Amygdala (tissue), 56 donors: ENCODE results near the gene HLA-DPB1.
"Not testable (repeated sequence)": the region's sequence is repeated elsewhere in the genome, so short reads cannot be mapped to it uniquely, and the experiment has no call there.

Experiments used
- DNase-seq, 56 donors: peaks; one replicate each; lab custom pipeline; 2025; lab: John Stamatoyannopoulos, UW

Gene HLA-DPB1

DNA sequence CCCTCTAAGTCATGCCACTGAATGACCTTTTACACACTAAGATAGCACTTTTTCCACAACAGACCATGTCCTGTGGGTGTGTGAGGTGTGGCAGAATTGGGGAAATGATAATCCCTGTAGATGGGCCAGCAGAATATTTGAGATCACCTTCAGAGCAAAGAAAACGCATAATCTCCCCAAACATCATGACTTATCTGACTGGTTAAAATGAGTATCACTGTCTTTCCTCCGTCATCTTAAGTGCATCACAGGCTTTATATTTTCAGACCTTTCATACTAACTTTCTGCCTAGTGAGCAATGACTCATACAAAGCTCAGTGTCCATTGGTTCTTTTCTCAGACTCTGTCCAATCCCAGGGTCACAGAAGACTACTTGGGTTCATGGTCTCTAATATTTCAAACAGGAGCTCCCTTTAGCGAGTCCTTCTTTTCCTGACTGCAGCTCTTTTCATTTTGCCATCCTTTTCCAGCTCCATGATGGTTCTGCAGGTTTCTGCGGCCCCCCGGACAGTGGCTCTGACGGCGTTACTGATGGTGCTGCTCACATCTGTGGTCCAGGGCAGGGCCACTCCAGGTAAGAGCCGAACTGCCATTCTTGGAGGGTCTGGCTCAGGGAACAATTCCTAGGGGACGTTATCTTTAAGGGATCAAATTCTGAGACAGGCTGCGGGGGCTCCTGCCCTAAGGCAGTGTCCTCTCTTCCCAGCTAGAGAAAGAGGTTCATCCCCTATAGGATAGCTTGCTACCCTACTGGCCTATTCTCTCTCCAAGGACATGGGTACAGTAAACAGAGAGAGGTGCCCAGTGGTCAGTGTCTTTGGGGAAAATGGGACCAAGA lies at the start of gene HLA-DPB1:
TSS of gene HLA-DPB1 (plus strand) at position 423 of the 838 bp plus-strand sequence. CDS start at position 475, 52 bp downstream.
- DNase-seq: peak in 2 of 56 donors; percentile 11 to 36

DNA sequence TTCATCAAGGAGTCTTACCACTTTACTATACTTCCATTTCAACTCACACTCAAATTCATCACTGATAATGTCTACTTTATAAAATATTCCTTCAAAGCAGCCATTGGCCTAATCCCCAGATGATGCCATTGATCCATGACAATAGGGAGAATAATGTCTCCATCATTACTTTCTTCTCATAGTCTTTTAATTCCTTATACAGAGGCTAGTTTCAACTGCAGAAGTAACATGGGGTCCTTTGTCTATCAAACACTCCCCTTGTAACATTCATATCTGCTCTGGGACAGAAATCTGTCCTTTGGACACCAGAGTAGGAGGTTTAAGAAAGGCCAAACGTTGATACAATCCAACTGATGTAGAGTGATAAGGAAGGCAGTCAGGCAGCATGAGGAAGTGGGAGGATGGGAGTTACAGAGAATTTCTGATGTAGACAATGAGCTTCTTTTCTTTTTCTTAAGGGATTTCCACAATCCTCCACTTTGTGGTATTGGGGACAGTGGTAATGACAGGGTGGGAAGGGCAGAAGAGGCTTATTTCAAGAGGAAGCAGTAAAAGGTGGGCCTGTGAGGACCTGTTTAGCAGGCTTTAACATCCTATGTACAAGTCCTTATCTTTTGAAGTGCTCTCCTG lies 47.5 kb upstream of the HLA-DPB1 start:
- no peak for DNase-seq

DNA sequence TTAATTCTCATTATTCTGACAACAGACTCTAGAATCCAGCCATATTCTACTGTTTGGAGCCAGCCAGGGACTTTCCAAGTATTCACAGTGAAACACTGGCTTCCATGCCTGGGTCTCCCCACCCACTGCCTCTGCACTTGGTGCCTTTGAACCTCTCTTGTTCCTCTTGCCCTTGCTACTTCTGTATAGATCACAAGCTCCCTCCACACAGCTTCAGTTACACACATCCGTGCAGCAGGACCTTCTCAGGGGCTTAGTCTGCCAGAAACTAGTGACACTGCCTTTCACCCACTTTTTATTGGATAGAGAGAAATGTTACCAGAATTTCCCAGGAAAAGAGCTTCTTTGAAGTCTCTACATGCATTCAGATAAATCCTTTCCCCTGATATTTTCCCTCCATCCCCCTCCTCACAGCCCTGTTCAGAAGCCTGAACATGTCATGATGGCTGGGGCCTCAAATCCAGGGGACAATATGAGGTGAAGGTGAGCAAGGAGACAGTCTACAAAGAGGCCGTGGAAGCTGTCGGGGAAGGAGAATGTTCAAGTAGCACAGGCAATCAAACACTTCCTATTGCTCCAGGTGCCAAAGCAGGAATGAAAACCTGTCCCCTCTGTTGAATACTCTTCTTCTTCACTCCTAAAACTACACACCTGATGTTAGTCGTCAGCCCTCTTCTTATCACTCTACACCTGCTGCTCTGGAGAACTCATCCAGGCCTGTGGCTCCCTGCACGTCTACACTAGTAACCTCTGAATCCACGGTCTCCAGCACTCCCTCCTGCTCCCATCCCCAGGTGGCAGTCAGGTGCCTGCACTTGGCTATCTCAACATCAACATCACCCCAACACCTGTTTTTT lies 46.2 kb upstream of the HLA-DPB1 start:
- peak in 11 of 56 donors; percentile 12 to 49 (median 27) for DNase-seq

DNA sequence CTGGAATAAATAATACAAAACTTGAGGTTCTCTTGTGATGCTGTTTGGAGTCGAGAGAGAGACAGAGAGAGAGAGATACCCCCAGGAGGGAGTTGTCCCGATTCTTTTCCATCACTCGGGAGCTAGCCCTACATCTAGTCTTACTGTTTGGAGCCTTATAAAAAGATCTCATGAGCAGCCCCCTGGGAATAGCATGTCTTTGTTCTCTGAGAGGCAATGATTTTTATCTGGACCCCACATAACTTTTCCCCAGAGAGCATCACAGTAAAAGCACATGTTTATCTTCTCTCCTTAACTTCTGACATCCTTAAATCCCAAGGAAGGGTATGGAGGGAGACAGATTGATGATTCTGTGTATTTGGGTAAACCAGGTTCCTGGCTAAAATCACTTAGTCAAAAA lies 45.5 kb upstream of the HLA-DPB1 start:
- no peak for DNase-seq

DNA sequence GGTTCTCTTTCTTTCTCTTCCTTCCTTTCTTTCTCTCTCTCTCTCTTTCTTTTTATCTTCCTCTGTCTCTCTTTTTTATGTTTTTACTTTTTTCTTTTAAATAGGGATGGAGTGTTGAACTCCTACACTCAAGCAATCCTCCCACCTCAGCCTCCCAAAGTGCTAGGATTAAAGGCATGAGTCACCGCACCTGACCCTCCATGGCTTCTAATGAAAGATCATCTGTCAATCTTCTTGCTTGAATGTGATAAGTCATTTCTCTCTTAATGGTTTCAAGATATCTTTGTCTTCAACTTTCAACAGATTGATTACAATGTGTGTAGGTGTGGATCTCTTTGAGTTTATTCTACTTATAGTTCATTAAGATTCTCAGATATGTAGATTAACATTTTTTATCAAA lies 41.2 kb upstream of the HLA-DPB1 start:
- DNase-seq: no peak

DNA sequence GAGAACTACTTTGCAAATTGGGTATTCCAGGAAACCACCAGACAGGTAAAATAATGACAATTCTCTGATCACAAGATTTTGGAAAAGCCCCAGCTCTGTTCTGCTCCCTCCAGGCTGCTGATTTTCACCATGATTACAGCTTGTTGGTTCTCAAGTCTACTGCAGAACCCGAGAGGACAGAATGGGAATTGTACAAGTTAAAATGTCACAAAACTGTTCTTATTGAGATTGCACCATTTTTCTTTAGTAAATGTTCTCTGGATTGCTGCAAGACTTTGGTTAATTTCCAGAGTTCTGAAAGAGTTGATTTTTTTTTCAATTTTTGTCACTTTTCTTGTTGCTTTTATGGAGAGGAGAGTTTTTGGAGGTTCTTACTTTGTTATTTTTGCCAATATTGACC lies 39.3 kb upstream of the HLA-DPB1 start:
- no peak for DNase-seq

DNA sequence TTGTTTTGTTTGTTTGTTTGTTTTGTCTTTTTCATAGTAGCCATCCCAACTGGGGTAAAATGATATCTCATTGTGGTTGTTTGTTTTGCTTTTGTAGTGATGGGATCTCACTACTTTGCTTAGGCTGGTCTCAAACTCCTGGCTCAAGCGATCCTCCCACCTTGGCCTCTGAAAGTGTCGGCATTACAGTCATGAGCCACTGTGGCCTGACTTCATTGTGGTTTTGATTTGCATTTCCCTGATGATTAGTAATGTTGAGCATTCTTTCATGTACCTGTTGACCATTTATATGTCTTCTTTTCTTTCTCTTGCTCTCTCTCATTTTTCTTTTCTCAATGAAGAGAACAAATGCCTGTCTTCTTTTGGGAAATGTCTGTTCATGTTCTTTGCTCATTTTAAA lies 35.6 kb upstream of the HLA-DPB1 start:
- DNase-seq: no peak

DNA sequence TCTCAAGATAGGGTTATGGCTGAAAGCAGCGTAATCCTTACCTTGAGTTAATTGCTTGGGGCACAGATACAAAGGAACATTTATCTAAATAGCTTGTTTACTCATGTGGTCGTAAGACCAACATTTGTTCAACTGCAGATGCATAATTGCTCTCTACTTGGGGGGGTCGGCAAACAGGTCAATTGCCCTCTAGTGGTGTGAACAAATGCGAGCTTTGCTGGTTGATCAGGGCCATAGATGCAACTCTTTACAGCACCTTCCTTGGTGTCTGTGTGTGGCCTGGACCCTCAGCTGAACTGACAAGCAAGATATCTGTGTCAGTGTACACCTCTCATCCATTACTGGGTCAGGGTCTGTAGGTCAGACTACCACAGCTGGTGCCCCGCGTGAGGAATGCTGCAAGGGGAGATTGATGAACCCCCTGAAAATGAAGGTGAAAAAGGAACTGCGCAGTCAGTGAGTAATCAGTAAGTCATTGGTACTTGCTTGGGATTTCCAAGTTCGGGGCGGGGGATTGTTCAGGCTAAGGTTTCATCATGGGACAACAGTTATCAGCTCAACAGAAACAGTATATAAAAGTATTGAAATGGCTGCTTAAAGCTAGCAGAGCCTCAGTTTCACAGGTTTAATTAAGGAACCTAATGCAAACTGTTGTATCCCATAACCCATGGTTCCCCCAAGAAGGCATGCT lies 26.3 kb upstream of the HLA-DPB1 start:
- DNase-seq: no peak

DNA sequence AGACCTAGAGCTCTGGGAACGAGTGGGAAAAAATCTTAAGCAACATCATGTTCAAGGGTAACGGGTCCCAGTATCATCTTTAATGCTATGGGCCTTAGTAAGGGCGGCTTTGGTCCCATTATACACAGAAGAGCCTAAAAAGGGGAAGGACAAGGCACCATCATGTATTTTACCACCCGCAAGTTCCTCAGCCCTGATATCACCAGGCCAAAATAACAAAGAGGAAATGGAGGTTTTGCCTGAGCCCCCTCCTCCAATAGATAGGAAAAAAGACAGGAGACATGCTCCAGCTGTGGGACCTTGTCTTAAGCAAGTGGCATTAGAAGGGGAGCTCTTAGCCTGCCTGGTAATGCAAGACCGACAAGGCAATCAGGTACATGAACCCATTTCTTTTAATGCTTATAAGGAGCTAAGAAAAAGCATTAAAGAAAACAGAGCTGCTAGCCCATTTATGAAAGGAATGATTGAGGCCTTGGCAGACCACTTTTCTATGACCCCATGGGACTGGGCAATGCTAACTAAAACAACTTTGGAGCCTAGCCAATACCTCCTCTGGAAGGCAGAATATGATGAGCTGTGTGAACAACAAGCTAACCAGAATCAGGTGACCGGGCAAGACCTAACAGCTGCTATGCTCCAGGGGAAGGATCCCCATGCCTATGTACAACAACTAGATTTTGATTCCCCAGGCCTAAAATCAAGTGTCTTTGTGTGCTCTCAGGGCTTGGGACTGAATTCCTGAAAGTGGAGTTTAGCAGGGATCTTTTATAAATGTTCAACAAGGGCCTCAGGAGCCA lies 25.6 kb upstream of the HLA-DPB1 start:
- peak in 1 of 56 donors; percentile 23 for DNase-seq

DNA sequence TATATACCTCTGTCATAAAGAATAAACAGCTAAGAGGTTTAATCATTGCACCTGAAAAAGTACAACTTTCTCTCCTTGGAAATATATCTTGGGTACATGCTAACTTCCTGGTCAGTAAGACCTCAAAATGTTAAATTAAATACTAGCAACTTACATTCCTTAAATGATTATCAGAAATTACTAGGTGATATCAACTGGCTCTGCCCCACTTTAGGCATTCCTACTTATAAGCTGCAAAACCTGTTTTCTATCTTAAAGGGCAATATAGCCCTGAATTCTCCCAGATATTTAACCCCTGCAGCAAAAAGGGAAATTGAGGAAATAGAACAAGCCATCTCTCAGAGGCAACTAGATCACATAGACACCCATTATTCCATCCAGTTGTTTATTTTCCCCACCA lies 23.2 kb upstream of the HLA-DPB1 start:
- no peak for DNase-seq

DNA sequence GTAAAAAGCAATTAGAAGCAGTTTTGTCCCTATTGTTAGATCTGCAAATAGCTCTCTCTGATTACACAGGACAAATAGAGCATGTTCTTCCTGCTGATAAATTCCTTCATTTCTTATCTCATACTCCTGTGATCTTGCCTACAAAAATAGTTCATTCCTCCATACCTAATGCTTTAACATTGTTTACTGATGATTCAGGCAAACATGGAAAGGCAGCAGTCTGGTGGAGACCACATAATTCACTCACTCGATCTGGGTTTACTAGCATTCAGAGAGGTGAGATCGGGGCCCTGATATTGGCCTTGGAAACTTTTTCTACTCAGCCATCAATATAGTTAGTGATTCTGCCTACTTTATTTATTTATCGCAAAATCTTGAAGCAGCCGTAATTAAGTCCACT lies 22.6 kb upstream of the HLA-DPB1 start:
- DNase-seq: no peak

DNA sequence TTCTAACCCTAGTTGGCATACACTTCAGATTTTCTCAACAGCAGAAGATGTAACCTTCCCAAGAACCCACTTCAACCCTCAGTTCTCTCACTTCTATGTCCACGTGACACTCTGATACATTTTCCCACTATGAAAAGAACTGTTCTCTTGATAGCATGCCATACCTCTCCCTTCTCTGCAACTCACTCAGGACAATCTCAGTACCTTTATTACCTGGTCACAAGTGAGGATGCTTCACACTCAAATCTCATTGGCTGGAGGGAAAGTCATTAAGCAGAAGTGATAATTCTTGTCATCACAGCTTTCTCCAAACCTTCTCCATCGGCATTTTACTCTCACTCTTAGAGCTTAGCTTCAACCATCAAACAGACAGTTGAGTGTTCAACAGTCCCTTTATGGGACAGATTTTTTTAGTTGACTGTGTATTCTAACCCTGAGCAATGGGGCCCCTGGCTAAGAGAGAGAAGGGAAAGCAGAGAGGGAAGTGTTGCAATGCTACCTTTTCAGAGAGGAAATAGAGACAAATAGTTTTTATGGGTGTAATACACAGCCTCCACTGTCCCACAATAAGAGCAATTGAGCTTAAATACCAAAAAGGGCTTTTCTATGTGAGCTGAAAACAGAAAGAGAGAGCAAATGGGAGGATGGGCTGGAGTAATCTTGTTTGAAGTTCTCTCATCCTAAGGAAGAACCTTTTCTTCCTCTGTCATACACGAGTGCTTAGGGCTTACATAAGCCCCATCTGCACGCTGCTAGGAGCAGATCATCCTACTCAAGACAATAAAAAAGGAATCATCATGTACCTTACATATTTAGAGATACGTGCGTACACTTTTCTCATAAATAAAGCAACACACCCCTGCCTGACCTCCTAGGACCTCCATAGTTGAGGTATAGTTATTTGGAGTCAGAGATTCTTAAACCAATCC lies 18.3 kb upstream of the HLA-DPB1 start:
- DNase-seq: no peak

DNA sequence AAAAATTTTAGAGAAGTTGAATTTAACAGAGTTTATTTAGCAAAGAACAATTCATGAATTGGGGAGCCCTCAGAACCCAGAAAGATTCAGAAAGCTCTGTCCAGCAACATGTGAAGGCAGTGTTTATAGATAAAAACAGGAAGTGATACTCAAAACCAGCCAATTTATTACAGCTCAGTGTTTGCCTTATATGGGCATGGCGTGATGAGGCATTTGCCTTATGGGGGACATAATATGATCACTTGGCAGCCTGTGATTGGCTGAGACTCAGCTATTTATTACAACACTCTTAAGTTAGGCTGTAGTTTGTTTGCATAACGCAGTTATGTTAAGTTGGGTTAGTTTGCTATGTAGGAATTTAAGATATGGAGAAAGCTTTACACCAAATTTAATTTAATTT lies 13.8 kb upstream of the HLA-DPB1 start:
- no peak for DNase-seq

DNA sequence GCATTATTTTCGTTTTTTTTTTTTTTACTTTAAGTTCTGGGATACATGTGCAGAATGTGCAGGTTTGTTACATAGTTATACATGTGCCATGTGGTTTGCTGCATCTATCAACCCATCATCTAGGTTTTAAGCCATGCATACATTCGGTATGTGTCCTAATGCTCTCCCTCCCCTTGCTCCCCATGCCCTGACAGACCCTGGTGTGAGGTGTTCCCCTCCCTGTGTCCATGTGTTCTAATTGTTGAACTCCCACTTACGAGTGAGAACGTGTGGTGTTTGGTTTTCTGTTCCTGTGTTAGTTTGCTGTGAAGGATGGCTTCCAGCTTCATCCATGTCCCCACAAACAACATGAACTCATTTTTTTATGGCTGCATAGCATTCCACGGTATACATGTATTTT lies 12.4 kb upstream of the HLA-DPB1 start:
- DNase-seq: not testable (repeated sequence)

DNA sequence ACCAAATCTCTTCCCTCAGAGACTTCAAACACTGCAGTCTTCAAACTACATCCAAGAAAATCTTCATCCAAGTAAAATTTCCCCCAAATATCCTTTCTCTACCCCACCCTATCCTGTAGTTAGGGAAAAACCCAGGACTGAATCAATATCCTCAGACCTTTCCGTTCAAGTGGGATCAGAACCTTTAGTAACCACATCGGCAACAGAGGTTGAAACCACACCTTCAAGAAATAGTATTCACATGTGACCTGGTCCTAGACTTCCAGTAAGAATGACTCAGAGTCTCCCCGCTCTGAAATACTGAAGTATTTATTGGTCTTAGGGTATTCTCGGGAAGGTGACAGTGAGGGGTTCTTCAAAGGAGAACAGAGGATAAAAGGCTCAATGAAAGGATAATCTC lies 11.1 kb upstream of the HLA-DPB1 start:
- no peak for DNase-seq

DNA sequence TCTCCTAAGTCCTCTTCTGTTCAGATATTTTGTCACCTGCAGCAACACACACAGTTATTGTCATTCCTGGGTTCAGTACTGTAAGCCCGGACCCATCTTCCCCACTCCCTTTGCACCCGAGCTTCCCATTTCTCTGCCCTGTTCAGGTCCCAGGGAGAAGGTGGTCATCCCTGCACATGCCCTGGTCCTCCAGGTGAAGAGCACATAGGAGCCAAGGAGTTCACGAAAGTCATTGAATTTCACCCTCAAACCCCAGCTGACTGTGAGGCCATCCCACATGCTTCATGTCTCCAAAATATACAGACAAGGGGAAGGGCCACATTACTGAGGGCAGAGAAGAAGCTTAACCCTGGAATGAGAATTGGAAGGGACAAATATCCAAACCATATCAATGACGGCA lies 10.5 kb upstream of the HLA-DPB1 start:
- DNase-seq: no peak

DNA sequence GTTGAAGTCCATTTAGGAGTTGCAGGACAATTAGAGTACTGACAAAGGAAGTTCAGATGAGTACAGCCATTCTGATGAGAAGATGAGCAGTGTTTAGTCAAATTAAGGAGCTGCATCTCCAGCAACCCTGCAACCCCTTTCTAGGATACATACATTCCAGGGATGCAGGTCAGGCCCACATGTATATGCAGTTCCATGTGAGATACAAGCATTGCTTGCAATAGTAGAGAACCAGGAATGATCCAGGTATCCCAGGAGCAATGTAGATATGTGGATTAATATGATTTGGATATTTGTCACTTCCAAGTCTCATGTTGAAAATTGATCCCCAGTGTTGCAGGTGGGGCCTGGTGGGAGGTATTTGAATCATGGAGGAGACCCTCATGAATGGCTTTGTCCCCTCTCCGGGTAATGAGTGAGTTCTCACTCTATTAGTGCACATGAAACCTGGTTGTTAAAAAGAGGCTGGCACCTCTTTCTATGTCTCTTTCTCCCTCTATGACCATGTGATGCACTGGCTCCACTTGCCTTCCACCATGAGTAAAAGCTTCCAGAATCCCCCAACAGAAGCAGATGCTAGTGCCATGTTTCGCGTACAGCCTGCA lies 8.8 kb upstream of the HLA-DPB1 start:
- DNase-seq: no peak
